Neural progenitor cell (in vitro differentiated cells): Measurements from ENCODE around the gene CAPZB. TPM values are rescaled to one million over a fixed set of nuclear protein-coding genes. Genes with fewer than 3 reads are reported as not detected.

Experiments
- DNase-seq: peaks from one replicate; pipeline ENCODE4 v3.0.0-alpha.2; 2016; ENCODE audit warnings: low spot score
- H2AFZ ChIP-seq: fragments of 200-600 bp; sonication (generic); replicated peaks from 2 replicates; pipeline ENCODE4 v1.6.1; 2016; ENCODE audit warnings: antibody characterized with exemption
- H3F3A ChIP-seq: fragments of 200-600 bp; sonication (generic); 2 replicates; pipeline ENCODE4 v1.6.1; 2016; ENCODE audit warnings: antibody characterized with exemption, low read depth
- H3K27ac ChIP-seq: fragments of 200-600 bp; sonication (generic); 2 replicates; pipeline ENCODE4 v1.5.1; 2016; ENCODE audit warnings: mild to moderate bottlenecking
- H3K27me3 ChIP-seq: fragments of 200-600 bp; sonication (generic); 2 replicates; pipeline ENCODE4 v1.6.1; 2016; ENCODE audit warnings: mild to moderate bottlenecking, moderate library complexity
- H3K36me3 ChIP-seq: fragments of 200-600 bp; sonication (generic); 2 replicates; pipeline ENCODE4 v1.5.1; 2016
- H3K4me1 ChIP-seq: fragments of 200-600 bp; sonication (generic); 2 replicates; pipeline ENCODE4 v1.6.1; 2016; ENCODE audit warnings: mixed run types
- H3K4me2 ChIP-seq: fragments of 200-600 bp; sonication (generic); 2 replicates; pipeline ENCODE4 v1.6.1; 2016
- H3K4me3 ChIP-seq: fragments of 200-600 bp; sonication (generic); 2 replicates; pipeline ENCODE4 v1.5.1; 2016
- H3K79me2 ChIP-seq: fragments of 200-600 bp; sonication (generic); 2 replicates; pipeline ENCODE4 v1.6.1; 2016; ENCODE audit warnings: low read depth
- H3K9ac ChIP-seq: fragments of 200-600 bp; sonication (generic); 2 replicates; pipeline ENCODE4 v1.6.1; 2016
- H3K9me3 ChIP-seq: fragments of 200-600 bp; sonication (generic); 2 replicates; pipeline ENCODE4 v1.5.1; 2016; ENCODE audit warnings: low read depth
- H4K20me1 ChIP-seq: fragments of 200-600 bp; sonication (generic); 2 replicates; pipeline ENCODE4 v1.6.1; 2016; ENCODE audit warnings: low read depth
- H3K27ac Mint-ChIP-seq: 3 replicates; pipeline ENCODE4 v1.8.0; 2021; ENCODE audit warnings: mixed read lengths
- H3K27me3 Mint-ChIP-seq: 2 replicates; pipeline ENCODE4 v1.8.0; 2022; ENCODE audit warnings: low read depth, mild to moderate bottlenecking, inconsistent platforms, moderate library complexity, mixed read lengths; ENCODE audit not compliant: insufficient read depth
- H3K36me3 Mint-ChIP-seq: 3 replicates; pipeline ENCODE4 v1.8.0; 2021; ENCODE audit warnings: mixed read lengths
- H3K4me1 Mint-ChIP-seq: 3 replicates; pipeline ENCODE4 v1.8.0; 2021; ENCODE audit warnings: mixed read lengths
- H3K4me3 Mint-ChIP-seq: 3 replicates; pipeline ENCODE4 v1.8.0; 2021; ENCODE audit warnings: mild to moderate bottlenecking, moderate library complexity, mixed read lengths
- H3K9me3 Mint-ChIP-seq: 3 replicates; pipeline ENCODE4 v1.8.0; 2020; ENCODE audit warnings: mixed read lengths
- EZH2 ChIP-seq: fragments of 200-600 bp; sonication (generic); IDR thresholded peaks from 2 replicates; pipeline ENCODE4 v1.6.1; 2017; ENCODE audit warnings: antibody characterized with exemption, mild to moderate bottlenecking, moderate library complexity
- EZH2phosphoT487 ChIP-seq: fragments of 200-600 bp; sonication (generic); IDR thresholded peaks from 2 replicates; pipeline ENCODE4 v1.6.1; 2017; ENCODE audit warnings: antibody characterized with exemption
- total RNA-seq: library from RNA; depleted of rRNA; stranded (reverse); fragments of >200 nt; gene quantifications from 2 replicates; pipeline ENCODE4 v1.2.3, GENCODE V29; 2015; ENCODE audit warnings: low replicate concordance
- TF ChIP-seq, protein P1 (sequence below): fragments of 200-600 bp; sonication (generic); IDR thresholded peaks from 2 replicates; pipeline ENCODE4 v1.5.1; 2017; ENCODE audit warnings: antibody characterized with exemption, mild to moderate bottlenecking

CAPZB gene
- total RNA-seq, 1 donor from 2014 or later, result 134 TPM

GRCh38 chr1:19363536-19364152, 121.7 kb downstream of the CAPZB start:
- H3K27me3 Mint-ChIP-seq, result no peaks in the 10 kb centered on the region
- DNase-seq, result no peak
- Histone ChIP-seq H3K9ac (no peak overlapping the region), H4K20me1 (peaks cover 47% of the 10 kb centered on the region), H3K4me3 (no peak overlapping the region), H3K4me2 (no peak overlapping the region), H3K36me3 (no peaks in the 10 kb centered on the region), H3K27me3 (no peaks in the 10 kb centered on the region), H2AFZ (no peak overlapping the region), H3K9me3 (no peaks in the 10 kb centered on the region), H3K27ac (peak overlapping the region; percentile 53), H3K4me1 (peaks cover 9% of the 10 kb centered on the region), H3K79me2 (no peaks in the 10 kb centered on the region), H3F3A (peaks cover 5% of the 10 kb centered on the region)
- no peak for TF ChIP-seq EZH2phosphoT487
- no peak for TF ChIP-seq EZH2
- TF ChIP-seq, protein P1, sequence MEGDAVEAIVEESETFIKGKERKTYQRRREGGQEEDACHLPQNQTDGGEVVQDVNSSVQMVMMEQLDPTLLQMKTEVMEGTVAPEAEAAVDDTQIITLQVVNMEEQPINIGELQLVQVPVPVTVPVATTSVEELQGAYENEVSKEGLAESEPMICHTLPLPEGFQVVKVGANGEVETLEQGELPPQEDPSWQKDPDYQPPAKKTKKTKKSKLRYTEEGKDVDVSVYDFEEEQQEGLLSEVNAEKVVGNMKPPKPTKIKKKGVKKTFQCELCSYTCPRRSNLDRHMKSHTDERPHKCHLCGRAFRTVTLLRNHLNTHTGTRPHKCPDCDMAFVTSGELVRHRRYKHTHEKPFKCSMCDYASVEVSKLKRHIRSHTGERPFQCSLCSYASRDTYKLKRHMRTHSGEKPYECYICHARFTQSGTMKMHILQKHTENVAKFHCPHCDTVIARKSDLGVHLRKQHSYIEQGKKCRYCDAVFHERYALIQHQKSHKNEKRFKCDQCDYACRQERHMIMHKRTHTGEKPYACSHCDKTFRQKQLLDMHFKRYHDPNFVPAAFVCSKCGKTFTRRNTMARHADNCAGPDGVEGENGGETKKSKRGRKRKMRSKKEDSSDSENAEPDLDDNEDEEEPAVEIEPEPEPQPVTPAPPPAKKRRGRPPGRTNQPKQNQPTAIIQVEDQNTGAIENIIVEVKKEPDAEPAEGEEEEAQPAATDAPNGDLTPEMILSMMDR, result no peak
- no peak overlapping the region for H3K4me3 Mint-ChIP-seq
- no peaks in the 10 kb centered on the region for H3K9me3 Mint-ChIP-seq
- H3K36me3 Mint-ChIP-seq, result peaks cover 2% of the 10 kb centered on the region
- peaks cover 11% of the 10 kb centered on the region for H3K4me1 Mint-ChIP-seq
- H3K27ac Mint-ChIP-seq, result no peak overlapping the region

DNA sequence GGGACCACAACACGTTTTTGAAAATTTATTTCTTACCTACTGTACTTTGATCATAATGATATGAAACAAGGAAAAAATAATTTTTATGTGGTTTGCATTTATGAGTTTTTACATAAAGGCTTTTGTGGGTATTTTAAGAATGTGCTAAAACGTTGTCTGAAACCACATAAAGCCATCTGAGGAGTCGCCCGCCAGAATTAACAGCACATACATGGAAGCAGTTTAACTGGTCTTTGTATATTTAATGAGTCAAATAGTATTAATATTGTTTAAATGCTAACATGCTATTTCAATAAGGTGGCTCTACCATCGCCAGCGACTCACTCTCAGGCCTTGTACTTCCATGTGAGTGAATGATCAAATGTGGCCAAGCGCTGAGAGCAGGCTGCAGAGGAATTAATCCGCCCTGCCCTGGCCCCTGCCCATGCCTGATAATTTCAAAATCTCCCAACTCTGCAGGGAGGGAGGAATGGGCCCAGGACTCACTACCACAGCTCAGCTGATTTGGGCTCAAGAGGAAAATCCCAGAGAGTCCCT, 123.7 kb downstream of the CAPZB start:
- no peaks in the 10 kb centered on the region for H3K79me2 ChIP-seq
- peaks cover 5% of the 10 kb centered on the region for H3F3A ChIP-seq
- Mint-ChIP-seq H3K4me3 (no peak overlapping the region), H3K36me3 (peaks cover 4% of the 10 kb centered on the region), H3K4me1 (peaks cover 11% of the 10 kb centered on the region), H3K9me3 (no peaks in the 10 kb centered on the region), H3K27ac (no peak overlapping the region), H3K27me3 (no peaks in the 10 kb centered on the region)
- no peaks in the 10 kb centered on the region for H3K9me3 ChIP-seq
- no peaks in the 10 kb centered on the region for H3K27me3 ChIP-seq
- H3K4me3 ChIP-seq, result no peak overlapping the region
- peaks cover 41% of the 10 kb centered on the region for H4K20me1 ChIP-seq
- peaks cover 6% of the 10 kb centered on the region for H3K4me1 ChIP-seq
- no peak for DNase-seq
- no peak for TF ChIP-seq EZH2phosphoT487
- TF ChIP-seq, protein P1, result no peak
- no peaks in the 10 kb centered on the region for H3K36me3 ChIP-seq
- no peak overlapping the region for H3K4me2 ChIP-seq
- no peak overlapping the region for H3K27ac ChIP-seq
- no peak overlapping the region for H2AFZ ChIP-seq
- no peak overlapping the region for H3K9ac ChIP-seq

DNA sequence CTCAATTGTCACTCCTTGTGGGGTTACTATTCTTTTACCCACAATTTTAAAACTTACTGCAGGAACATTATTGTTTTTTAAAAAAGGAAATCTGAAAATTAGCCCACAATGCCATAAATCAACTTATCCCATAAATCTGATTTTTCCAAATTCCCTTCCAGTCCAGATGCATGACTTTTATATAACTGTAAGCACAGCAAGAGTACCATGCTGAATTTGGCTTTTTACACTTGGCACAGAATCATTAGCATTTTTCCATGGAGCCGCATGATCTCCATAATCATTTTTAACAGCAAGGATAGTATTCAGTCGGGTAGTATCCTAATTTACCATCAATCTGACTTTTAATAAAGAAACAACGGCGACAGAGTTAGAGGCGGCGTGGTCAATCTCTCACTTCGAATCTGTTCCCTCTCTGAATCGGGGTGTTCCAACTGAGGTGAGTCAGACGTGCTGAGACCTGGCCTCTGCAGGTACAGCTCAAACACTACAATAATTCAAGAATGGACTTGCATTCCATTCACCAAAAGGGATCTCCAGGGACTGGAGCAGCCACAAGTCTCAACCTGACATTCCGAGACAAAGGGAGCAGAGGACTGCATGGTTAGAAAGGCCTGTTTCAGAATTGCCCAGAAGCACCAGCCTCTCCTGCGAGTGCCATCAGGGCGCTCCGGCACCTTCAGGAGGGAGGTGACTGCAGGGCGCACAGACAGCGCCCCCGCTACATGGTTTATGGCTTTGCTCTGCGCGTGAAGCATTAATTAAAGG, 124.3 kb downstream of the CAPZB start:
- H3F3A ChIP-seq, result peaks cover 5% of the 10 kb centered on the region
- no peak overlapping the region for H3K4me2 ChIP-seq
- no peaks in the 10 kb centered on the region for H3K27me3 ChIP-seq
- no peaks in the 10 kb centered on the region for H3K36me3 ChIP-seq
- Mint-ChIP-seq H3K4me1 (peaks cover 11% of the 10 kb centered on the region), H3K27ac (peak overlapping the region; percentile 85), H3K27me3 (no peaks in the 10 kb centered on the region), H3K4me3 (no peak overlapping the region), H3K9me3 (no peaks in the 10 kb centered on the region), H3K36me3 (peaks cover 5% of the 10 kb centered on the region)
- H4K20me1 ChIP-seq, result peaks cover 41% of the 10 kb centered on the region
- H3K9ac ChIP-seq, result peak overlapping the region; percentile 32
- no peaks in the 10 kb centered on the region for H3K79me2 ChIP-seq
- no peak for DNase-seq
- no peaks in the 10 kb centered on the region for H3K9me3 ChIP-seq
- TF ChIP-seq EZH2phosphoT487, result no peak
- TF ChIP-seq, protein P1, result no peak
- no peak for TF ChIP-seq EZH2
- no peak overlapping the region for H3K27ac ChIP-seq
- H3K4me1 ChIP-seq, result peaks cover 4% of the 10 kb centered on the region
- no peak overlapping the region for H3K4me3 ChIP-seq
- no peak overlapping the region for H2AFZ ChIP-seq
